NCI-H510A treated with DMSO at 0.1 percent for 48 hours (cell line): ENCODE measurements around the gene FSCN2.

Experiments used
- DNase-seq: peaks from one replicate; lab custom pipeline; 2025; lab: John Stamatoyannopoulos, UW

Gene FSCN2

DNA sequence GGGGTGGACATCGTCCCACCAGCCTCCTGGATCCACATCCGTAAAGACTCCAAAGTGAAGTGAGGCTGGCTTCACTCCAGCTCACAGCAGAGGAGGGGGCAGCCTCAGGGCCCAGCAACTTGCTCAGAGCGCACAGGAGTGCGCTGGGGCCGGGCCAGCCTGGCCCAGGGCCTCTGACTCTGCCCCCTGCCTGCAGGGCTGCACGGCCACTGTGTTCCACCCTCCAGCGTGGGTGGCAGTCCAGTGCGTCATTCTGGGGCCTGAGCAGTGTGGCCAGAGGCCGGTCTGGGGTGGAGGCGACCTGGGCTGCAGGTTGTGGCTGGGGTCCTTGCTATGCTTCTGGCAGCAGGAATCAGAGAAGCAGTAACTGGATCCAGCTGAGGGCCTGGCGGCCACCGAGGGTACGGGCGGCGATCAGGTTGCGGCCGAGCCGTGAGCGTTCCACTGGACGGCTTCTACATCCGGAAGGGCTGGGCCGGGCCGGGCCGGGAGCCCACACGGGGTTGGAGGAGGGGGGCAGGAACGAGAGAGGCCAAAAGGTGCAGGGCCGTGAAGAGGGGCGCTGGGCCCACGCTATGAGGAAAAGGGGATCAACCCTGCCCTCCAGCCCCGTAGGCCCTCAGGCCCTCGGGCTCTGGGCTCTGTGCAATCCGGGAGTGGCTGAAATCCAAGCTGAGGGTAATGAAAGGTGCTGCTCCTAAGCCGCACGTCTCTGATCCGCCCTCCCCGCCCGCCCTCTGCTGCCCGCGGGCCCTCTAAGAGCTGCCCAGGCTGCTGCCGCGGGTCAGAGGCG, at the start of gene FSCN2:
Gene FSCN2 (plus strand): TSS at position 787 of the 793 bp plus-strand sequence. CDS start 155 bp downstream, outside the sequence.
- no peak for DNase-seq

DNA sequence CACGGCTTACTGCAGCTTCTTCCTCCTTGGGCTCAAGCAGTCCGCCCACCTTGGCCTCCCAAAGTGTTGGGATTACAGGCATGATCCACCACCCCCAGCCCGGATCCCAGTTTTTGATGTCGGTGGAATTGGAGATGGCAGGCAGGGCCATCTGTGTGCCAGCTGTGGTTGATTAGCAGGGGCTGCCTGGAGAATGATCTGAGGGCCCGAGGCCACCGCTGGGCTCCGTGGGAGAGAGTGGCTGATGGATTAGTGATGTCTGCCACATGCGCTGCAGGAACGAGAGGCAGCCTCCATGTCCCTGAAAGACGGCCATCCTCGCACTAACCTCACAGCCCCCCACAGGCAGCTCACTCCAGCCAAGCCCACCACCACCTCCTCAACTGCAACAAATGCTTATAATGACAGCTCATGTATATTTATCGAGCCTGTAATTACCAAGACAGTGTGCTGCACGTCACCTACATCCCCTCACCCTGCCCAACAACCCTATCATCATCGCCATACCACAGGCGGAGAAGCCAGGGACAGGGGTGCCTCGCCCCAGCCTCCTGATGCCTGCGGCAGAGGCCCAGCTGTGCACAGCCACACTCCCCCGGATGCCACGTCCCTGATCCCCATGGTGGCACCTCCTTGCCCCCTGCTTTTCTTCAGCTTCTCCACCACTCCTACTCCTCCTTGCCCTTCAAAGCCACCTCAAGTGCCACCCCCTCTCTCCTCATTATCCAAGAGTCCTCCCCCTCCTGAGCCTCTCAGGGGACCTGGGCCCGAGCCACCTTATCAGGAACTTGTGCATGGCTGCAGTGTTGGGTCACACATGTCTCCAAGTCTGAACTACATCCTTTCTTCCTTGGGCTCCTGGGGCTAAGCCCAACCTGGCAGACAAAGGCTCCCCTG, 48.8 kb upstream of the FSCN2 start:
- DNase-seq: no peak

DNA sequence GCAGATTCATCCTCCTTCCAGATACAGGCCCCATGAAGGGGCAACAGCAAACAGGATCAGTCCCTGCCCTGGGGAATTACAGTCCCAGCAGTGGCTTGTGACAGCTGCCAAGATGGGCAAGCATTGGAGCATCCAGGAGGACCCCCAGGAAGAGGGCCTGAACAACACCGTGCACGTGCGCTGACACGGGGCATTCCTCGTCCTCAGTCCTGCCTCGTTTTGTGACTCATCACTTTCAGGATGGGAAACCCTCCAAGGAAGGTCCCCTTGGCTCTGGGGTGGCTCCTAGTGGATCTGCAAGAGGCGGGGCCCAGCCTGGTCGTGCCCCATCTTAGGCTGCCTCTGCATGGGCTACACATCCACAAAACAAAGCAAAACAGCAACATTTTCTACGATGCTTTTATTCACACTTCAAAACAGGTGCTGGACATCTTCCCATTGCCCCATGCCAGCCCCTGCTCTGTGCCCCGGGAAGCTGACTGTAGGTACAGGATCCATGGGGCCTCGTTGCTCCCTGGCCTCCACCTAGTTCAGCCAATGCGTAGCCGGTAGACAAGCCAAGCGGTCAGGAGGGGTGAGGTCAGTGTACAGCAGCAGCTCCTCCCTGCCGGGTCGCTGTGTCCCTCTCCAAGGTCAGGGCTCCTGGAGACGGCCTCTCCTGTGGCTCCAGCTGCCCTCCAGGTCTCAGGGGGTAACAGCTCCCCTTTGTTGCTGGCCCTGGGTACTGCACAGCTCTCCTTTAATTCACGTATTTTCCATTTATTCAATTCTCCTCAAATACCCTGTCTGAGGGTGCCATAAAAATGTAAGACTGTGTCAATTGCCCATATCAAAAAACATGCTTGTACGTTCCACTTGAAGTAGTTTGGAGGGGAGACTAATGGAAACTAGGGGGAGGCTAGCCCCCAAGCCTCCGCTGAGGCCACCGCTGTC, 47.8 kb upstream of the FSCN2 start:
- DNase-seq: no peak

GRCh38 chr17:81481073-81481799, 46.9 kb upstream of the FSCN2 start:
- peak; percentile 50 for DNase-seq

GRCh38 chr17:81481815-81482505, 46.2 kb upstream of the FSCN2 start:
- DNase-seq: no peak

DNA sequence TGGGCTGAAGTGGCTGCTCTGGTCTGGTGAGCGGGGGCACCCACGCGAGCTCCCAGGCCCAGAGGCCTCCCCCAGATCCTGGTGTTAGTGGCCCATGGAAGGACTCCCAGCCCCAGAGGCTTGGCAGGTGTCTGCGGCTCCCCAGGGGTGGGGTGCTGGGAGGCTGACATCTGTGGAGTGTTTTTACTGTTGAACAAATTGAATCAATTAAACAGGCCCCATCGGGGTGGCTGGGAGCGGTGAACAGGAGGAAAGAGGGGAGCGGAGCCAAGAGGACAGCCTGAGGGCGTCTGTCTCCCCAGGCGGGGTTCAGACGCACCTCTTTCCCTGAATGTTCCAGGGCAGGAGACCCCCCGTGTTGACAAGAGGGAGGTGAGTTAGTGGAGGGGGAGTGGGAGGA, 45.5 kb upstream of the FSCN2 start:
- DNase-seq: no peak

- DNase-seq: no peak
Measured at GRCh38 chr17:81483085-81483861, 44.9 kb upstream of the FSCN2 start.

DNA sequence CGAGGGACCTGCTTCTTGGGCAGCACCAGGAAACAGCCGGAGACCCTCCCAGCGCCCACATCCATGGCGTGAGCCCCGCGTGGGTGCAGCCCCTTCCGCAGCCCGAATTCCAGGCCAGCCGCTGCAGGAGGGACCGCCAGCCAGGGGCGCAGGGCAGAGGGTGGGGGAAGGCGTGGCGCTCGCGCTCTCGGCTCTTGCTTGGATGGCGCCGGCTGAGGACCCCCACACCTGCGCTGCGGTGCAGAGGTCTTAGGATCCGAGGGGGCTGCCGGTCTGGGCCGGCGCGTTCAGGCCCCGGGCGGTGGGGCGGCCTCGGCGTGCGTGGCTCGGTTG, 44.3 kb upstream of the FSCN2 start:
- no peak for DNase-seq

- DNase-seq: peak; percentile 68
Measured at GRCh38 chr17:81484195-81484979, 43.8 kb upstream of the FSCN2 start.

DNA sequence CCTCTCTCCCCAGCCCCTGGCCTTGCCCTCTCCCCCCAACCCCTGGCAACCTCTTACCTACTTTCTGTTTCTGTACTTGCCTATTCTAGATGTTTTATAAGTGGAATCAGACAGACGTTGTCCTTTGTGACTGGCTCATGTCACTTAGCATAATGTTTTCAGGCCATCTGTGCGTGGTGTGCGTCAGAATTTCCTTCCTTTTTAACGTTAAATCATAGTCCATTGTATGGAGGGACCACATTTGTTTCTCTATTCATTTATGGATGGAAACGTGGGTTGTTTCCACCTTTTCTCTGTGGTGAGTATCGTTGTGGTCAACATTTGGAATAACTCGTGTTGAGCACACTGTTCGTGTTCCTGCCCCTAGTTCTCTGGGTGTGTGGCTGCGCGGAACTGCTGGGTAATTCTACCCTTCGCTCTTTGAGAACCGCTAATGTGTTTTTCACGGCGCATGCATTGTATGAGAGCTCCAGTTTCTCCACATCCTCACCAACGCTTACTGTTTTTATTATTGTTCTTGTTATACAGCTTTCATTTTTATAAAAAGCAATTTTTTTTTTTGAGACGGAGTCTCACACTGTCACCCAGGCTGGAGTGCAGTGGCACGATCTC, 41.9 kb upstream of the FSCN2 start:
- DNase-seq: no peak

- no peak for DNase-seq
Measured at GRCh38 chr17:81487089-81487486, 41.1 kb upstream of the FSCN2 start.

DNA sequence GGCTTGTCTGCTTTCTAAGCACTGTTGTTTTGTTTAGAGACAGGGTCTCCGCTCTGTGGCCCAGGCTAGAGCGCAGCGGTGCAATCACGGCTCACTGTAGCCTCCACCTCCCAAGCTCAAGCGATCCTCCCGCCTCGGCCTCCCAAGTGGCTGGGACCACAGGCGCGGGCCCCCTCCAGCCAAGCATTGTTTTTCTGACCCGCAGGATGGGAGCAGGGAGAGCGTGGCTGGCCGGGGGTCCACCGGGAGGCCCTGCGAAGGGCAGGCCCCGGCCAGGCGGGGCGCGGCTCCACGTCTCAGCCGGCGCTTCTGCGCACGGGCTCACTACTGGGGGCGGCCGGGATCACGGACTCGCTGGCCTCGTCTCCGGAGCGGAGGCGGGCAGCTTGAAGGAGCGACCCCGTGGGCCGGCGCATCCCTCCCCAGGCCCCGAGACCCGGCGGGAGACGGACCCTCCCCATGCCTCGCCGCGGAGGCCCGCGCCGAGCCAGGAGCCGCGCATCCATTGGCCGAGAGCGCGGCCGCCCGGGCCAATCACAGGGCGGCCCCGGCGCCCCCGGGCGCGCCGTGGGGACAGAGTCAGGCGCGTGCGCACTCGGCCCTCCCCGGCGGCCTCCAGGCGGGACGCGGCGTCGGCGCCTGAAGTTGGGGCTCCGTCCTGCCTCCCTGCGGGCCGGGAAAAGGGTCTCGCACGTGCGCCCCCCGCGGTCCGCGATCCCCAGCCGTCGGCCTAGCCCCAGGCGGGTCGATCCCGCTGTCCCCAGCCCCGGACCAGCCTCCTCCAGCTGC, 40.5 kb upstream of the FSCN2 start:
- peak; percentile 76 for DNase-seq

DNA sequence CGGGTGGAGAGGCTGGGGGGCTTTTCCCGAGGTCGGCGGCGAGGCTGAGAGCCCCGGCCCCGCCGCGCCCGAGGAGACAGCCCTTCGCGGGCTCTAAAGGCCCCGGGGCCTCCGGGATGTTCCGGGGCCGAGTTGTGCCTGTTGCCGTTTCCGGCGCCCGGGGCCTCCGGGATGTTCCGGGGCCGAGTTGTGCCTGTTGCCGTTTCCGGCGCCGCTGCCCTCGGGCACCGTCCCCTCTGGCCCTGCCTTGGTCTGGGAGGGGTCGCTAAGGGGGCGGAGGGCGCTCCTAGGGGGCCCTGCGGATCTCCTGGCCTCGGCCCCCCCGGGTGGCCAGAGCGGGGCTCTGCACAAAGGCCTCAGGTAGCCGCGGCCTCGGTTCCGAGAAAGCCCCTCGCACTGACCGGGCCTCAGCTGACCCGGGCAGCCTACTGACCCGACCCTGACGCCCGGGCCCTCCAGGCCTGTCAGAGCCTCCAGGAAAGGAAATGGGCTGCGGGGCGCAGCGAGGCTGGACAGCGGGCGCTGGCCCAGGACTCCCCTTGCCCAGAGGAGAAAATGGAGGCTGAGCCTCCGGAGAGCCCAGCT, 39.8 kb upstream of the FSCN2 start:
- DNase-seq: no peak

DNA sequence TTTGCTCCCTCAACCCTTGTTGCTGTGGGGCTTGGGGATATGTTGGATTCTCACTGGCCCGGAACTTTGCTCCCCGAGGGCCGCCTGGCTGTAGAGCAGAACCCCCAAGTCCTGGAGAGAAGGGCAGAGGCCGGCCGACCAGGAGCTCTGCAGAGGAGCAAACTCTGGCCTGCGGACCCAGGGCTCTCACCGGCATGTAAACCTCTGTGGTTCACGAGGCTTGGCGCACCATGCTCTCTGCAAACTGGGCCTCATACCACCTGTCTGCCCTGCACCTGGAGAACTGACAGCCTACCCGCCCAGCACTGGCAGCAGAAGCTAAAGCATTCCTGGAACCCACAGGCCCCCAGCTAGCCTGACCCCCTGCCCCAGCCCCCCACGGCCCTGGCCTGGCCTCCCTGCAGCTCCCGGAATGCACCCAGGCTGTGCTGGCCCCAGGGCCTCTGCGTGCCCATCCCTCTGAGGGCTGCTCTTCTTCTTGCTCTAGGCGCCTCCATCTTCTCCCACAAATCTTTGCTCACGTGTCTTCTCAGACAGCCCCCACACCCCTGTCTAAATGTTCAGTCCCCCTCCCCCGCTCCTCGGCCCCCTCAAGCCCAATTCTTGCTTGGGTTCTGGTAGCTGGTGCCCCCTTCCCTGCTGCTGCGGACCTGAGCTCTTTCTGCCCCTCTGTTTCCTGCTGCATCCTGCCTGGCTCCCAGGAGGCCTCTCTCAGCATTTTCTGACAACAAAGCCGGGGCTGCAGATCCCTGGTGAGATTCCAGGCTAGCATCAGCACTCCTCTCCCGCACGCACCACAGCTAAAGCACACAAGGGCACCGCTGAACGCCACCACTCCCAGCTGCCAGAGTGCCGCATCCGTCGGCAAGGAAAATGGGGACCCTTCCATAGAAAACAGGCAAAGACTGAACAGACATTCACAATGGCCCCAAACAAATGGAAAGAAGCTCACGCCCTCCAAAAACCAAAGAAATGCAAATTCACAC, 38.9 kb upstream of the FSCN2 start:
- DNase-seq: peak; percentile 14

GRCh38 chr17:81489998-81490992, 37.9 kb upstream of the FSCN2 start:
- no peak for DNase-seq
